Stimulated activated CD4-positive, alpha-beta T cell treated with anti-CD3 and anti-CD28 coated beads, Interleukin-15, amount 100 ng/mL, for 24 hours (primary cell): ENCODE results near the gene ESRRB.
A peak's percentile ranks its signal among the peaks of the same experiment; 100 is the strongest.

Experiments
- DNase-seq: peaks from one replicate; pipeline ENCODE4 v3.0.0-alpha.2; 2020

ESRRB gene

GRCh38 chr14:76413106-76413961, 37.4 kb downstream of the ESRRB start:
- no peak for DNase-seq

GRCh38 chr14:76413962-76414600, 38.1 kb downstream of the ESRRB start:
- DNase-seq, result no peak

- no peak for DNase-seq
These were observed 43.5 kb downstream of the ESRRB start for GRCh38 chr14:76419399-76419798.

GRCh38 chr14:76420827-76421226, 44.9 kb downstream of the ESRRB start:
- DNase-seq, result no peak

GRCh38 chr14:76421662-76422061, 45.7 kb downstream of the ESRRB start:
- no peak for DNase-seq

GRCh38 chr14:76422662-76423061, 46.7 kb downstream of the ESRRB start:
- no peak for DNase-seq

- no peak for DNase-seq
These were observed 47.6 kb downstream of the ESRRB start for GRCh38 chr14:76423534-76423933.

- DNase-seq, result no peak
These were observed 48.4 kb downstream of the ESRRB start for GRCh38 chr14:76424359-76424758.

- no peak for DNase-seq
These were observed 50.3 kb downstream of the ESRRB start for GRCh38 chr14:76426161-76426696.

GRCh38 chr14:76428611-76429010, 52.7 kb downstream of the ESRRB start:
- DNase-seq, result no peak

GRCh38 chr14:76430017-76430416, 54.1 kb downstream of the ESRRB start:
- DNase-seq, result no peak

GRCh38 chr14:76430475-76430980, 54.6 kb downstream of the ESRRB start:
- no peak for DNase-seq

GRCh38 chr14:76431538-76431937, 55.6 kb downstream of the ESRRB start:
- DNase-seq, result no peak

GRCh38 chr14:76432827-76433752, 57.2 kb downstream of the ESRRB start:
- DNase-seq, result no peak

- DNase-seq, result no peak
These were observed 58.3 kb downstream of the ESRRB start for GRCh38 chr14:76434220-76434619.

GRCh38 chr14:76439237-76439775, 63.4 kb downstream of the ESRRB start:
- no peak for DNase-seq

GRCh38 chr14:76446486-76446885, 70.5 kb downstream of the ESRRB start:
- no peak for DNase-seq

GRCh38 chr14:76446921-76447320, 71.0 kb downstream of the ESRRB start:
- no peak for DNase-seq

- no peak for DNase-seq
These were observed 74.5 kb downstream of the ESRRB start for GRCh38 chr14:76450476-76450875.

- DNase-seq, result peak; percentile 62
These were observed 80.3 kb downstream of the ESRRB start for GRCh38 chr14:76456200-76456599.

GRCh38 chr14:76456891-76457586, 81.1 kb downstream of the ESRRB start:
- DNase-seq, result no peak

GRCh38 chr14:76457841-76458240, 81.9 kb downstream of the ESRRB start:
- DNase-seq, result no peak
